ENCODE data around the gene MEGF11. TPM values are rescaled to one million over a fixed set of nuclear protein-coding genes. Genes with fewer than 3 reads are reported as not detected.
"Not testable (repeated sequence)": the region's sequence is repeated elsewhere in the genome, so short reads cannot be mapped to it uniquely, and the experiment has no call there.

Gene MEGF11
- polyA plus RNA-seq, 4 donors: 2.1 to 3.0 (median 3.0) TPM

DNA sequence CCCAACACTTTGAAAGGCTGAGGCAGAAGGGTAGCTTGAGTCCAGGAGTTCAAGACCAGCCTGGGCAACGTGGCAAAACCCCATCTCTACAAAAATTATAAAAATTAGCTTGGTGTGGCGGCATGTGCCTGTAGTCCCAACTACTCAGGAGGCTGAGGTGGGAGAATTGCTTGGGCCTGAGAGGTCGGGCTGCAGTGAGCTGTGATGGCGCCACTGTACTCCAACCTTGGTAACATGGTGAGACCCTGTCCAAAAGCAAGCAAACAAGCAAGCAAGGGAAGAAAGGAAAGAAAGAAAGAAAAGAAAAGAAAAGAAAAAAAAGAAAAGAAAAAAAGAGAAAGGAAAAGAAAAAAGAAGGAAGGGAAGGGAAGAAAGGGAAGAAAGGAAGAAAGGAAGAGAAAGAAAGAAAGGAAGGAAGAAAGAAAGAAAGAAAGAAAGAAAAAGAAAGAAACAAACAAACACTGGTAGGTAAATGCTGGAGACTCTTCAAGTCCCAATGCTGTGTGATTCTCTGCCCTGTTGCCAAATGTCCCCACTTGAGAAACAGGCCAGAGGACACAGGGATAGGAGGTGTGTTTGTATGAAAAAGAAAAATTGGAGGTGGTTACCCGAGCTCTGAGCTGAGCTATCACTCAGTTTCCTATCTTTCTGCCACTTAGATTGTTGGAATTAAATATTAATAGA is 263.1 kb downstream of the MEGF11 start:
- no peak for DNase-seq (ENCODE audit: low read depth in 4 of 4, low spot score in 2 of 4)

DNA sequence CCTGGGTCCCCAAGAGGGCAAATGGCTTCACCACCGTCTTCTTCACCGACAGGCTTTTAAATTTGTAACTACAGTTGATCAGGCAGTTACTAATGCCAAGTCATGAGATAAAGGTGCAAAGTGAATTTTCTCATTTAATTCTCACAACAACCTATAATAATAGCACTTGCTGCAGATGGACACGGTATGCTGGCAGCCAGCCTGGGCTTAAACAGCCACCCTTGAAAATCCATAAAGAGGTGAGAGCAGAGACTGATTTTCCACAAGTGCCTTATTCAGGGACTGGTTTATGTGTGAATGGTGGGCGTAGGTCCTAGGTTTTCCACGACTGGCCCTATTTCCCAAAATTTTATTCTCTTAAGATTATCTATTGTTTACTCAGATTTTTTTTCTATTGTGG is 266.4 kb downstream of the MEGF11 start:
- no peak for DNase-seq (ENCODE audit: low read depth in 4 of 4, low spot score in 2 of 4)

GRCh38 chr15:65986416-65986815 is 267.1 kb downstream of the MEGF11 start:
- no peak for DNase-seq (ENCODE audit: low read depth in 4 of 4, low spot score in 2 of 4)

DNA sequence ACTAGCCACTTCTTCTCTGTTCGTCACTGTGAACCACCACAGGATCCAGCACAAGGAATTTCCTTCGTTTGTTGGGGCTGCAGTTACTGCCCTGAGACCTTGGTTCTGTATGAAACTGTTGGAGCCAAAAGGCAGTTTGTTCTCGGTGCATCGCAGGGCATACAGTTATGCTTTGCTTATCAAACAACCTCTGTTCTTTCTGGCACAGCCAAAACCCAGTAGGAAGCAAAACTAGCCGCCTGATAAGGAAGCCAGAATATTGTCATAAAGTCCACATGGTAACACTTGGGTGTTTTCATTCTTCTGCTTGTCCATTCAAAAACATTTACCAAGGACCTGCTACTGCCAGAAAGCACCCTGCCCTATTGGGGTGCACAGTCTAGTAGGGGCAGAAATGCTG is 268.2 kb downstream of the MEGF11 start:
- DNase-seq (ENCODE audit: low read depth in 4 of 4, low spot score in 2 of 4): no peak

- no peak for DNase-seq (ENCODE audit: low read depth in 4 of 4, low spot score in 2 of 4)
Measured at GRCh38 chr15:65982627-65983322, 270.8 kb downstream of the MEGF11 start.

- DNase-seq (ENCODE audit: low read depth in 4 of 4, low spot score in 2 of 4): no peak
Measured at GRCh38 chr15:65981837-65982626, 271.5 kb downstream of the MEGF11 start.

DNA sequence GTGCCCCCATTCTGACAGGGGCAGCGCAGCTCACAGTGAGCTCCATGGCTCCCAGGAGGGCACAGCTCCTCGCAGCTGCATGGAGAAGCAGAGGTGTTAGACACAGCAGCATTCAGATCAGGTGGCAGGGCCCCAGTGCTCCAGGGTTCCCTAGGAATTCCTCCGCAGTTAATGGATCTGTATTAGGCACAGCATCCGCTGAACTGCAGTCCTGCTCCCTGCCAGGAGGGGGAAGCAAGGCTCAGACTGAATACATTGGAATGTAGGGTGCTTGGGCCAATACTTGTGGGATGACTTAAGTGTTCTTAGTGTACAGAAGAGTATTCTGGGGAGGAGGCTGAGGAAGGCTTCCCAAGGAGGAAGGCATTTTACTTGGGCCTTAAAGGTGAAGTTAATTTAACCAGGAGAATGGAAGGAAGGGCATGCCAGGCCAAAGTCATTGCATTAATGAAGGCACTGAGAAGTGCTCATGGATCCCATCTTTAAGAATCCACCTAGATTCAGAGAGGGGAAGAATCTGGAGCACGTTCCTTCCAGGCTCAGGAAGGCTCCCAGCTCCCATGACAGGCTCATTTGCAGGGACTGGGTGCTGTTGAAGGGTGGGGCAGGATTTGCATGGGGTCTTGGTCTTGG is 272.6 kb downstream of the MEGF11 start:
- DNase-seq (ENCODE audit: low read depth in 4 of 4, low spot score in 2 of 4): no peak

DNA sequence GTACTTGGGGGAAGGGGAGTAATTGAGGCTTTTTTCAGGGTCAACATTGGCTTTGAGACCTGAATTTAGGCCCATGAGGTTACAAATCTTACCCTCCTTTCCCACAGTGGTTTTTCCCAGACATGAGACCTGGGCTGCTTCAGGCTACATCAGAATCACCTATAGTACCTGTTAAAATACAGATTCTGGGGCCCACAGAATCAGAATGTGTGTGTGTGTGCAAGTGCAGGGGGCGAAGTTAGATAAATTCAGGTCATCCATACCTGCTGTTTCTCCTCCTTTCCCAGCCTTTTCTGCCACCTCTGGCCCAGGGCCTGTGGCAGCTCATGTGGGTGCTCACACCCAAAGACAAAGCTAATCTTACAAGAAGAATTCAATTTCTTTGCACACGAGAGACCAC is 273.7 kb downstream of the MEGF11 start:
- DNase-seq (ENCODE audit: low read depth in 4 of 4, low spot score in 2 of 4): no peak

DNA sequence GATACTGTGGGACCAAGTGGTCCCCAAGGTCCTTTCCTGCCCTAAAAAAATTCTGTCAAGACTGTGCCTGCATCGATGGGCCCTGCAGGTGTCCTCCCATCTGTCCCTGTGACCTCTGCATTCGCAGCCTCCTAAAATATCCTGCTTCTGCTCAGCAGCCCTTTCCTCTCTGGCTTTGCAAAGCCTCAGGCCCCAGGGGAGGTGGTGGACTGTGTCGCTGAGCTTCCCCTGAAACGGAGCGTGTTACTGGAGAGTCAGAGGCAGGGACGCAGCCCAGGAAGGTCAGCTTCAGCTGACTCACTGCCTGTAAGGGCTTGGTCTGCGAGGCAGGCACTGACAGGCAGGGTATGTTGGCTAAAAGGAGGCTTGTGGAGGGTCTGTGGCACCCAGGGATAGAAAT is 274.2 kb downstream of the MEGF11 start:
- DNase-seq (ENCODE audit: low read depth in 4 of 4, low spot score in 2 of 4): no peak

GRCh38 chr15:65978110-65978509 is 275.4 kb downstream of the MEGF11 start:
- DNase-seq (ENCODE audit: low read depth in 4 of 4, low spot score in 2 of 4): no peak

DNA sequence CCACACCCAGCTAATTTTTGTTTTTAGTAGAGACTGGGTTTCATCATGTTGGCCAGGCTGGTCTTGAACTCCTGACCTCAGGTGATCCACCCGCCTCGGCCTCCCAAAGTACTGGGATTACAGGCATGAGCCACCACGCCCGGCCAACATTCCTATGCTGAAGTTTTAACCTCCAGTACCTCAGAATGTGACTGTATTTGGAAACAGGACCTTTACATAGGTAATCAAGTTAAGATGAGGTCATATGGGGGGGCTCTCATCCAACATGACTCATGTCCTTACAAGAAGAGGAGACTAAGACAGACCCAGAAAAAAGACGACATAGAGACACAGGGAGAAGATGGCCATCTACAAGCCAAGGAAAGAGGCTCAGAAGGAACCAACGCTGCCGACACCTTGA is 277.4 kb downstream of the MEGF11 start:
- DNase-seq (ENCODE audit: low read depth in 4 of 4, low spot score in 2 of 4): not testable (repeated sequence)

DNA sequence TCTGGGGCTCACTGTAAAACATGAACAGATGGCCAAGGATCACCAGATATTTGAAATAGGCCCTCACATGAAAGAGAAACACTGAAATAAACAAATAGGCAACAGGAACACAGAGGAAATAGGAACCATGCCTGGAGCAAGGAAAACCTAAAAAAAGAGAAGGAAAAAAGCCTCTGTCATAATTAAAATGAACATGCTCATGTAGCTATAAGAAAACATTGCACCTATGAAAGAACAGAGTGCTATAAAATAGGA is 281.9 kb downstream of the MEGF11 start:
- DNase-seq (ENCODE audit: low read depth in 4 of 4, low spot score in 2 of 4): no peak

- no peak for DNase-seq (ENCODE audit: low read depth in 4 of 4, low spot score in 2 of 4)
Measured at GRCh38 chr15:65970937-65971740, 282.4 kb downstream of the MEGF11 start.

- DNase-seq (ENCODE audit: low read depth in 4 of 4, low spot score in 2 of 4): no peak
Measured at GRCh38 chr15:65969865-65970816, 283.4 kb downstream of the MEGF11 start.

GRCh38 chr15:65968511-65968910 is 285.0 kb downstream of the MEGF11 start:
- DNase-seq (ENCODE audit: low read depth in 4 of 4, low spot score in 2 of 4): no peak

- no peak for DNase-seq (ENCODE audit: low read depth in 4 of 4, low spot score in 2 of 4)
Measured at GRCh38 chr15:65964792-65965433, 288.6 kb downstream of the MEGF11 start.

GRCh38 chr15:65963911-65964482 is 289.6 kb downstream of the MEGF11 start:
- no peak for DNase-seq (ENCODE audit: low read depth in 4 of 4, low spot score in 2 of 4)

DNA sequence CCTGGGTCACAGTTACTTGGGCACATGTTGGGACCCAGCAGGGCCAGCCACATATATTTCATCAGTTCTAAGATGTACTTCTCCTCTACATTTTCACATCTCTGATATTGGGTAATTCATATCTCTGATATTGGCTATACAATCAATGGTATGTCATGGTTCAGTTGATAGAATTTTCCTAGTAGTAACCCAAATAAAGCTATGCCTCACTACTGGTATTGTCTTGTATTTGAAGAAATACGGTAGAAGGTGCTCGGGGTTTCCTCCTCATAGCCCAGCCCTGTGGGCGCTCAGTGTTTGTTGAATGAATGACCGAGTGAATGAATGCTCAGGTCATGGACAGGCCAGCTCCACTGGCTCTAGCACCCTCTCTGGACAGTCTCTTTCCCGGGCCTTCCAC is 290.2 kb downstream of the MEGF11 start:
- no peak for DNase-seq (ENCODE audit: low read depth in 4 of 4, low spot score in 2 of 4)

DNA sequence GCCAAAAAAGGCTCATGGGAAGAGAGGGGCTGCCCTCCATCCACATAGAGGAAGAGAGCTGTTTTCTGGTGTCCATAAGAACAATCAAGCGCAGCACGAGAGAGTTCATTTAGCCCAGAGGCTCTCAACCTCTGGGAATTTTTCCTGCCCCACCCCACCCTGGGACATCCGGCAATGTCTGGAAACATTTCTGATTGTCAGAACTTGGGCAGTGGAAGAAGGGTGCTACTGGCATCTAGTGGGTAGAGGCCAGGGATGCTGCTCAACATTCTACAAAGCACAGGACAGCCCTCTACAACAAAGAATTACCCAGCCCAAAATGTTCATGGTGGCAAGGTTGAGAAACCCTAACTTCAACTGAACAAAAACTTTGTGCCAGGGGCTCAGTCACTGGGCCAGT is 291.4 kb downstream of the MEGF11 start:
- DNase-seq (ENCODE audit: low read depth in 4 of 4, low spot score in 2 of 4): no peak

Data from left renal cortex interstitium (tissue), 4 donors.